ENCODE measurements around the gene MAPK4.

DNA sequence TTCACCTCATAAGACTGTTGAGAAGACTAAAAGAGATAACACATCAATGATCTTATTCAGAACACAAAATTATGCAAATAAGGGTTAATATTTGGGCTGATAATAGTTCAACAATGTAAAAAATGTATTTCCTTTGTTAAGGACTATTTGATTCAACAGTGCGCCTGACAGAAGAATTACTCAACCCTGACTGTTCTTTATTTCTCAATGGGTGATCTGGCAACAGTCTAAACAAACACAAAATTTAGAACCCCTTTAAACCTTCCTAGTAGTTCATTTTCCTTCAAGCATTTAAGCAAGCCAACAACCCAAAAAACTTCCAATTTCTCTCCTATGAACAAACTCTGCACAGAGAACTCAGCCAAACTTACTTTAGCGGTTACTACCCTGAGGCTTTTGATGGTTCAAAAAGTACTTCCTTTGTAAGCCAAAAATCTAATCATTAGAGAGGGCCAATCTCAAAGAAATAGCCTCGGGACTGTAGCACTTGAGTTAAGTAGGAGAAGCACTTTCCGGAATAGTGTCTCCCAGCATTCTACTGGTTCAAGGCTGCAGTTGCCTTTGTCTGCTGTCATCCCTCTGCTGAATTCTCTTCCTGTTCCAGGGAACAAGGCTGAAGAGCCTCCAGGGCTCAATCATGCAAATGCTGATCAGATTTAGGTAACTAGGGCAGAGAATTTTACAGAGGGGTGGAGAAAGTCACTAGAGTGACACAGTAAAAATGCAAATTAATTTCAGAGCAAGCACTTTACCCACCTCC lies 40.9 kb upstream of the MAPK4 start:
- TF ChIP-seq YY1 (IDR thresholded peaks at IDR 0.05; ENCODE audit: insufficient read depth, insufficient read length) (no peak), ZNF274 (IDR thresholded peaks at IDR 0.05; ENCODE audit: low read depth, low read length) (no peak), SUZ12 (IDR thresholded peaks at IDR 0.05; ENCODE audit: extremely low read depth, insufficient read depth, insufficient read length) (no peak)

All from NT2/D1 (cell line).